Stimulated activated naive CD4-positive, alpha-beta T cell treated with Interleukin-2 at 50 U/mL for 16 hours (primary cell): ENCODE results near the gene CHD2.

Experiments
- DNase-seq: peaks from one replicate; lab custom pipeline; 2025; lab: John Stamatoyannopoulos, UW

CHD2 gene

GRCh38 chr15:93068581-93069199 is 168.6 kb downstream of the CHD2 start:
- no peak for DNase-seq

DNA sequence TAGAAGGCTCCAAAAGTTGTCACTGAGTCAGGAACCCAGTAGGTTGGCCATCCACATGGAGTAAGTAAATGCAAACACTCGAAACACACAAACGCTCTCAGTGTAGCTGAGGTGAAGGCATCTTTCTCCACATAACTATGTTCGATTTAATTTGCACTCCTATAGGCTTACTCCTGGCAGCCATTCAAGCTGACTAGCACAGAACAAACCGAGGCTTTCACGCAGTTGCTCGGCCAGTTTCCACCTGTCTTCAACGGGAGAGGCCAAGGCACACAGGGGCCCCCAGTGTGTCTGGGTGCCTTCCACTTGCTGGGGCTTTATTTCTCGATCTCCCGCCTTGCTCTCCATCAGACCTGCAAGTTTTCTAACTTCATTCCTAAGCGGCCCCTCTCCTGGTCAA is 170.0 kb downstream of the CHD2 start:
- no peak for DNase-seq

GRCh38 chr15:93070551-93071296 is 170.6 kb downstream of the CHD2 start:
- DNase-seq: no peak

DNA sequence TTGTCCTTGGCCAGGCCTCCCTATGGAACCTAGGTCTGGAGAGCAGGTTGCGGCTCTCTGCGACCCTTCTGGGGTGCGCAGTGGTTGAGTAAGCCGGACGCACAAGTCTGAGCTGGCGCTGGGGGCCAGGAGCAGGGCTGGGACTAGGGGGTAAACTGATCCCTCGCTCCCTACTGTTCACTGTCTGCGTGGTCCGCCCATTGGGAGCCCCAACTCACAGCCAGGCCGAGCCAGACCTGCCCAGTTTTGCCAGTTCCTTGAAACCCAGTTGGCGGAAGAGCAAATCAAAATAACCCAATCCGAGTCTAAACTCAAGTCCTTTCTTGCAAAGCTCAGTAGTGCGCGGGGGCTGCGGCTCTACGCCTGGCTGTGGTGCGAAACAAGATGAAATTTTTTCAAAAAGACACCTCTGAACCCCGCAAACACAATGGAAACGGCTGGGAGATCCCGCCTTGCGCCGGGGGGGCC is 171.4 kb downstream of the CHD2 start:
- DNase-seq: no peak

GRCh38 chr15:93072011-93072410 is 171.9 kb downstream of the CHD2 start:
- DNase-seq: no peak

- no peak for DNase-seq
These were observed 172.6 kb downstream of the CHD2 start for GRCh38 chr15:93072411-93073394.

DNA sequence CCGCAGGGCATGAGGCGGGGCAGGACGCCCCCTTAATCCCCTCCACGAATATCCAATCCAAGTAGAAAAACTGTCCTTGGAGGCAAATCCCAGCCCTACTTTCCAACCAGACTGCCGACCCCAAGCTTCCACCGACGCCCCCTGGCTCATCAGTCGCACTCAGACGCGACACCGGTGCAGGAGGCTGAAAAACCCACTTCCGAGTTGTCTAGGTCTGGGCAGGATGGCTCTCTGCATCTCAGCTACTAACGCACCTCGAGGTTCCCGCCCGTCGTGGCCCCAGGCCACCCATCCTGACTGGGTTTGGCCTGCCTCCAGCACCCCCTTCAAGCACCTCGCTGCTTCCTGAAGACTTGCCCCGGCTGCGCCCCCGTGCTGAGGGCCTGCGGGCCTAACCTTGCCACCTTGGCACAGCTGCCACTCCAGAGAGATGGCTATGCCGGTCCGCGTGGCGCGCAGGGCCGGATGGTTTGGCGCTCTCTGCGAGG is 173.4 kb downstream of the CHD2 start:
- DNase-seq: no peak

GRCh38 chr15:93074599-93074998 is 174.5 kb downstream of the CHD2 start:
- DNase-seq: no peak

GRCh38 chr15:93076217-93076616 is 176.1 kb downstream of the CHD2 start:
- DNase-seq: no peak

DNA sequence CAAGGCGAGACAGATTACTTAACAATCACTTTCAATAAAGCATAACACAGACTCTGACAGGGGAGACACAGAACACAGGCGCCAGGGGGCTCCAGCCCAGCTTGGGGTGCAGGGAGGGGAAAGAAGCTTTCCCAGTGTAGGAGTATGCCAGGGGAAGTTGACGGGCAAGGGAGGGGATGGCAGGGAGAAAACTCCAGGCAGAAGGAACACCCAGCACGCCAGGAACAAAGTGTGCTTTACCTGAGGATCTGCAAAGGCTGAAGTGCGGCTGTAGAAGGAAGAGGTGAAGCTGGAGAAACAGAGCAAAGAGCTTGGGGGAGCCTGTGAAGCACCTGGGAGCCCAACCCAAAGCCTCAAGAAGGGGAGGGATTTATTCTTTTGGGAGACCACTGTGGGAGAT is 176.8 kb downstream of the CHD2 start:
- no peak for DNase-seq
